WTC11 (cell line): ENCODE measurements around the gene C19orf85. TPM values are rescaled to one million over a fixed set of nuclear protein-coding genes. Genes with fewer than 3 reads are reported as not detected.
A peak's percentile ranks its signal among the peaks of the same experiment; 100 is the strongest.

Experiments
- ATAC-seq: fragments of 200-7000 bp; cut with Tn5 transposase; 2 replicates; pipeline ENCODE4 v1.10.0; 2021; ENCODE audit warnings: mild to moderate bottlenecking, moderate library complexity
- CTCF ChIA-PET: fragments of 300-600 bp; sonication (Branson Sonifier 250); formaldehyde crosslinking; loops from one replicate; lab custom pipeline; 2021; ENCODE audit warnings: antibody characterized with exemption; lab: Charles Lee
- POLR2A ChIA-PET: fragments of 350-600 bp; sonication (Branson Sonifier 250); formaldehyde crosslinking; loops from one replicate; lab custom pipeline; 2021; ENCODE audit warnings: antibody characterized with exemption; lab: Charles Lee
- DNase-seq: peaks from one replicate; pipeline ENCODE4 v3.0.0; 2021; ENCODE audit warnings: low spot score
- H3K27ac Mint-ChIP-seq: 2 replicates; pipeline ENCODE4 v1.8.0; 2021; ENCODE audit warnings: mixed read lengths
- H3K27me3 Mint-ChIP-seq: 2 replicates; pipeline ENCODE4 v1.8.0; 2021; ENCODE audit warnings: low read depth, mild to moderate bottlenecking, moderate library complexity, mixed read lengths
- H3K36me3 Mint-ChIP-seq: 2 replicates; pipeline ENCODE4 v1.8.0; 2021; ENCODE audit warnings: mixed read lengths
- H3K4me1 Mint-ChIP-seq: 2 replicates; pipeline ENCODE4 v1.8.0; 2022; ENCODE audit warnings: mixed read lengths
- H3K4me3 Mint-ChIP-seq: 2 replicates; pipeline ENCODE4 v1.8.0; 2021; ENCODE audit warnings: mild to moderate bottlenecking, moderate library complexity, mixed read lengths
- H3K9me3 Mint-ChIP-seq: 2 replicates; pipeline ENCODE4 v1.8.0; 2021; ENCODE audit warnings: mixed read lengths
- ATF6 ChIP-seq: sonication (generic); formaldehyde crosslinking; IDR thresholded peaks from 2 replicates; pipeline ENCODE4 v1.8.1; 2023; ENCODE audit warnings: mild to moderate bottlenecking, missing genetic modification reagents
- CREB1 ChIP-seq: sonication (generic); formaldehyde crosslinking; IDR thresholded peaks from 2 replicates; pipeline ENCODE4 v1.8.0; 2023; ENCODE audit warnings: mild to moderate bottlenecking, missing genetic modification reagents
- E2F1 ChIP-seq: sonication (generic); formaldehyde crosslinking; IDR thresholded peaks from 2 replicates; pipeline ENCODE4 v1.8.0; 2022; ENCODE audit warnings: mild to moderate bottlenecking, missing genetic modification reagents
- ERG ChIP-seq: fragments of 250-450 bp; sonication (Bioruptor Pico); IDR thresholded peaks from 2 replicates; pipeline ENCODE4 v1.8.0; 2021; ENCODE audit warnings: mild to moderate bottlenecking
- GABPB1 ChIP-seq: sonication (generic); formaldehyde crosslinking; IDR thresholded peaks from 2 replicates; pipeline ENCODE4 v1.8.1; 2023; ENCODE audit warnings: mild to moderate bottlenecking, missing genetic modification reagents
- NFYB ChIP-seq: sonication (generic); formaldehyde crosslinking; conservative IDR thresholded peaks from 2 replicates; pipeline ENCODE4 v1.8.0; 2022; ENCODE audit warnings: low read depth, missing genetic modification reagents
- NR3C1 ChIP-seq: sonication (generic); formaldehyde crosslinking; conservative IDR thresholded peaks from 2 replicates; pipeline ENCODE4 v1.8.1; 2023; ENCODE audit warnings: low read depth, mild to moderate bottlenecking, missing genetic modification reagents
- PRDM15 ChIP-seq: sonication (generic); formaldehyde crosslinking; IDR thresholded peaks from 2 replicates; pipeline ENCODE4 v1.8.0; 2022; ENCODE audit warnings: missing genetic modification reagents
- TCF7 ChIP-seq: sonication (generic); formaldehyde crosslinking; IDR thresholded peaks from 2 replicates; pipeline ENCODE4 v1.8.0; 2022; ENCODE audit warnings: mild to moderate bottlenecking, low read depth, missing genetic modification reagents, moderate library complexity
- TEAD1 ChIP-seq: sonication (generic); formaldehyde crosslinking; IDR thresholded peaks from 2 replicates; pipeline ENCODE4 v1.8.0; 2022; ENCODE audit warnings: mild to moderate bottlenecking, missing genetic modification reagents
- TP53 ChIP-seq: sonication (generic); formaldehyde crosslinking; IDR thresholded peaks from 2 replicates; pipeline ENCODE4 v1.8.1; 2023; ENCODE audit warnings: mild to moderate bottlenecking, missing genetic modification reagents
- USF2 ChIP-seq: sonication (generic); formaldehyde crosslinking; IDR thresholded peaks from 2 replicates; pipeline ENCODE4 v1.8.1; 2023; ENCODE audit warnings: mild to moderate bottlenecking, missing genetic modification reagents, moderate library complexity
- ZNF416 ChIP-seq: fragments of 250-450 bp; sonication (Bioruptor Pico); IDR thresholded peaks from 2 replicates; pipeline ENCODE4 v1.9.0; 2021; ENCODE audit warnings: mild to moderate bottlenecking, inconsistent platforms
- ZNF423 ChIP-seq: fragments of 250-450 bp; sonication (Bioruptor Pico); IDR thresholded peaks from 2 replicates; pipeline ENCODE4 v2.1.2; 2022; ENCODE audit warnings: mild to moderate bottlenecking, moderate library complexity
- total RNA-seq: library from RNA; stranded (reverse); gene quantifications from 3 replicates; pipeline ENCODE4 v1.2.3, GENCODE V29; 2021

Gene C19orf85
- total RNA-seq, 1 experiment from 2014 or later: 2.2 TPM

- TF ChIP-seq CREB1 (CRISPR knock-in tag): no peak
Measured at GRCh38 chr19:55461259-55461973, 3.1 kb downstream of the C19orf85 start, which contains the start of gene ISOC2 (continued).

- H3K27ac Mint-ChIP-seq: peak overlapping the region; percentile 93
- peak overlapping the region; percentile 84 for H3K4me3 Mint-ChIP-seq
- ATAC-seq: peak; percentile 56
Measured at GRCh38 chr19:55460670-55461258, 3.8 kb downstream of the C19orf85 start.

GRCh38 chr19:55459950-55460657 lies 4.4 kb downstream of the C19orf85 start:
- H3K27me3 Mint-ChIP-seq: peaks cover 8% of the 10 kb centered on the region
- H3K4me3 Mint-ChIP-seq: peak overlapping the region; percentile 84
- no peak overlapping the region for H3K27ac Mint-ChIP-seq
- no peaks in the 10 kb centered on the region for H3K9me3 Mint-ChIP-seq
- CTCF ChIA-PET: interaction anchor here (0.7 to 2.7 kb wide), 3 partner anchors 8 to 299 kb away, joined by 3 to 19 read pairs (median 4); no protein-coding TSS in a partner anchor
- ATAC-seq (no peak), DNase-seq (no peak)
- TF ChIP-seq GABPB1 (0 out of 2 replicates have a peak, but pooled peaks have one; percentile 18), TP53 (no peak), ZNF423 (CRISPR knock-in tag) (no peak), USF2 (CRISPR knock-in tag) (no peak)
- peaks cover 37% of the 10 kb centered on the region for H3K4me1 Mint-ChIP-seq
- H3K36me3 Mint-ChIP-seq: peaks cover 8% of the 10 kb centered on the region; the same call in 1 of the 2 replicates
- POLR2A ChIA-PET: no interaction called here

More at GRCh38 chr19:55460670-55461258, 3.8 kb downstream of the C19orf85 start:
- Mint-ChIP-seq H3K9me3 (no peaks in the 10 kb centered on the region), H3K27me3 (peaks cover 13% of the 10 kb centered on the region), H3K36me3 (peaks cover 8% of the 10 kb centered on the region; the same call in 1 of the 2 replicates), H3K4me1 (peaks cover 40% of the 10 kb centered on the region)
- DNase-seq: peak; percentile 97
- POLR2A ChIA-PET: no interaction called here
- CTCF ChIA-PET: interaction anchor here (2.7 kb wide), 1 partner anchor 44 kb away, joined by 19 read pairs; no protein-coding TSS in a partner anchor
- TF ChIP-seq TCF7 (no peak), NFYB (CRISPR knock-in tag) (no peak), ERG (CRISPR knock-in tag) (no peak), ATF6 (no peak), NR3C1 (no peak)

- Mint-ChIP-seq H3K27ac (no peak overlapping the region), H3K36me3 (peaks cover 12% of the 10 kb centered on the region), H3K4me3 (peak overlapping the region; percentile 84), H3K27me3 (peaks cover 5% of the 10 kb centered on the region), H3K9me3 (no peaks in the 10 kb centered on the region), H3K4me1 (peaks cover 39% of the 10 kb centered on the region)
- CTCF ChIA-PET: interaction anchor here (0.7 to 2.7 kb wide), 4 partner anchors 8 to 299 kb away, joined by 3 to 19 read pairs (median 7); no protein-coding TSS in a partner anchor
- ATAC-seq: no peak
- POLR2A ChIA-PET: no interaction called here
- no peak for DNase-seq
- TF ChIP-seq USF2 (CRISPR knock-in tag) (no peak), E2F1 (CRISPR knock-in tag) (no peak), PRDM15 (no peak), TEAD1 (CRISPR knock-in tag) (no peak), ZNF416 (CRISPR knock-in tag) (no peak)
Measured at GRCh38 chr19:55459551-55459949, 5.0 kb downstream of the C19orf85 start.
